Neural progenitor cell (in vitro differentiated cells): ENCODE results near the gene FER1L5. TPM values are rescaled to one million over a fixed set of nuclear protein-coding genes. Genes with fewer than 3 reads are reported as not detected.
A peak's percentile ranks its signal among the peaks of the same experiment; 100 is the strongest.

Source experiments
- DNase-seq: peaks from one replicate; pipeline ENCODE4 v3.0.0-alpha.2; 2016; ENCODE audit warnings: low spot score
- H2AFZ ChIP-seq: fragments of 200-600 bp; sonication (generic); replicated peaks from 2 replicates; pipeline ENCODE4 v1.6.1; 2016; ENCODE audit warnings: antibody characterized with exemption
- H3F3A ChIP-seq: fragments of 200-600 bp; sonication (generic); 2 replicates; pipeline ENCODE4 v1.6.1; 2016; ENCODE audit warnings: antibody characterized with exemption, low read depth
- H3K27ac ChIP-seq: fragments of 200-600 bp; sonication (generic); 2 replicates; pipeline ENCODE4 v1.5.1; 2016; ENCODE audit warnings: mild to moderate bottlenecking
- H3K27me3 ChIP-seq: fragments of 200-600 bp; sonication (generic); 2 replicates; pipeline ENCODE4 v1.6.1; 2016; ENCODE audit warnings: mild to moderate bottlenecking, moderate library complexity
- H3K36me3 ChIP-seq: fragments of 200-600 bp; sonication (generic); 2 replicates; pipeline ENCODE4 v1.5.1; 2016
- H3K4me1 ChIP-seq: fragments of 200-600 bp; sonication (generic); 2 replicates; pipeline ENCODE4 v1.6.1; 2016; ENCODE audit warnings: mixed run types
- H3K4me2 ChIP-seq: fragments of 200-600 bp; sonication (generic); 2 replicates; pipeline ENCODE4 v1.6.1; 2016
- H3K4me3 ChIP-seq: fragments of 200-600 bp; sonication (generic); 2 replicates; pipeline ENCODE4 v1.5.1; 2016
- H3K79me2 ChIP-seq: fragments of 200-600 bp; sonication (generic); 2 replicates; pipeline ENCODE4 v1.6.1; 2016; ENCODE audit warnings: low read depth
- H3K9ac ChIP-seq: fragments of 200-600 bp; sonication (generic); 2 replicates; pipeline ENCODE4 v1.6.1; 2016
- H3K9me3 ChIP-seq: fragments of 200-600 bp; sonication (generic); 2 replicates; pipeline ENCODE4 v1.5.1; 2016; ENCODE audit warnings: low read depth
- H4K20me1 ChIP-seq: fragments of 200-600 bp; sonication (generic); 2 replicates; pipeline ENCODE4 v1.6.1; 2016; ENCODE audit warnings: low read depth
- H3K27ac Mint-ChIP-seq: 3 replicates; pipeline ENCODE4 v1.8.0; 2021; ENCODE audit warnings: mixed read lengths
- H3K27me3 Mint-ChIP-seq: 2 replicates; pipeline ENCODE4 v1.8.0; 2022; ENCODE audit warnings: low read depth, mild to moderate bottlenecking, inconsistent platforms, moderate library complexity, mixed read lengths; ENCODE audit not compliant: insufficient read depth
- H3K36me3 Mint-ChIP-seq: 3 replicates; pipeline ENCODE4 v1.8.0; 2021; ENCODE audit warnings: mixed read lengths
- H3K4me1 Mint-ChIP-seq: 3 replicates; pipeline ENCODE4 v1.8.0; 2021; ENCODE audit warnings: mixed read lengths
- H3K4me3 Mint-ChIP-seq: 3 replicates; pipeline ENCODE4 v1.8.0; 2021; ENCODE audit warnings: mild to moderate bottlenecking, moderate library complexity, mixed read lengths
- H3K9me3 Mint-ChIP-seq: 3 replicates; pipeline ENCODE4 v1.8.0; 2020; ENCODE audit warnings: mixed read lengths
- CTCF ChIP-seq: fragments of 200-600 bp; sonication (generic); IDR thresholded peaks from 2 replicates; pipeline ENCODE4 v1.5.1; 2017; ENCODE audit warnings: antibody characterized with exemption, mild to moderate bottlenecking
- EZH2 ChIP-seq: fragments of 200-600 bp; sonication (generic); IDR thresholded peaks from 2 replicates; pipeline ENCODE4 v1.6.1; 2017; ENCODE audit warnings: antibody characterized with exemption, mild to moderate bottlenecking, moderate library complexity
- EZH2phosphoT487 ChIP-seq: fragments of 200-600 bp; sonication (generic); IDR thresholded peaks from 2 replicates; pipeline ENCODE4 v1.6.1; 2017; ENCODE audit warnings: antibody characterized with exemption
- total RNA-seq: library from RNA; depleted of rRNA; stranded (reverse); fragments of >200 nt; gene quantifications from 2 replicates; pipeline ENCODE4 v1.2.3, GENCODE V29; 2015; ENCODE audit warnings: low replicate concordance

FER1L5 gene
- total RNA-seq, 1 donor from 2014 or later = 1.7 TPM

DNA sequence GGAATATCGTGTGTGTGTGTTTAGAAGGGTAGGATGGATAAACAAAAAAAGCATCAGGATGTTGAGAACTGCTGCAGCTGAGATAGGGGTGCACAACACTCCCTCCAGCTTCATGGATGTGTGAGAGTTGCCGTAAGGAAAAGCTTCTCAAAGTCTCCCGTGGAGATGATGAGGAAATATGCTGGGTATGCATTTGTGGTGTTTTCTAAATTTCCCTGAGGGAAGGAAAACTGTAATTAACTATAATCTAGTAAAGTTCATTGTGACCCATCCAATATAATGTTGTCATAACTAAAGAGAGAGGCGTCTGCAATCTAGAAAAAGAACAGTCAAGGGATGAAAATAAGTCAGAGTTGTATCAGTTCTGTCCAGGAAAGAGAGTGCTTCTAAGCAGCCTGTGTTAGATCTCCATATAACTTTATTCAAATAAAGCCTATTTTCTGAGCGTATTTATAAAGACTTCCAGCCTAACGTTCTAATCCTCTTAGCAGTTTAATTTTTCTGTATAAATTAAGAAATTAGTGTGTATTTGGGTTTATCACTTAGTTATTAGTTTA lies 104.6 kb downstream of the FER1L5 start:
- TF ChIP-seq CTCF (no peak), EZH2phosphoT487 (no peak), EZH2 (no peak)
- H3K4me3 Mint-ChIP-seq = no peak overlapping the region
- Histone ChIP-seq H3K9me3 (no peaks in the 10 kb centered on the region), H3K36me3 (no peaks in the 10 kb centered on the region), H3F3A (no peaks in the 10 kb centered on the region), H4K20me1 (no peaks in the 10 kb centered on the region), H3K27me3 (no peaks in the 10 kb centered on the region), H3K9ac (no peak overlapping the region), H3K4me1 (no peaks in the 10 kb centered on the region), H2AFZ (no peak overlapping the region), H3K4me3 (no peak overlapping the region), H3K27ac (no peak overlapping the region), H3K4me2 (no peak overlapping the region), H3K79me2 (no peaks in the 10 kb centered on the region)
- no peak for DNase-seq
- H3K9me3 Mint-ChIP-seq = no peaks in the 10 kb centered on the region
- no peaks in the 10 kb centered on the region for H3K4me1 Mint-ChIP-seq
- H3K36me3 Mint-ChIP-seq = no peaks in the 10 kb centered on the region
- H3K27me3 Mint-ChIP-seq = peaks cover 9% of the 10 kb centered on the region
- H3K27ac Mint-ChIP-seq = peak overlapping the region; percentile 3

- no peaks in the 10 kb centered on the region for H4K20me1 ChIP-seq
- no peak overlapping the region for H3K4me3 ChIP-seq
- no peaks in the 10 kb centered on the region for H3F3A ChIP-seq
- no peaks in the 10 kb centered on the region for H3K79me2 ChIP-seq
- TF ChIP-seq EZH2 = no peak
- no peak for TF ChIP-seq CTCF
- no peak for TF ChIP-seq EZH2phosphoT487
- H3K4me2 ChIP-seq = no peak overlapping the region
- Mint-ChIP-seq H3K4me1 (no peaks in the 10 kb centered on the region), H3K27me3 (no peaks in the 10 kb centered on the region), H3K9me3 (no peaks in the 10 kb centered on the region), H3K27ac (no peak overlapping the region), H3K36me3 (no peaks in the 10 kb centered on the region), H3K4me3 (no peak overlapping the region)
- H3K36me3 ChIP-seq = no peaks in the 10 kb centered on the region
- H3K27ac ChIP-seq = no peak overlapping the region
- no peaks in the 10 kb centered on the region for H3K27me3 ChIP-seq
- DNase-seq = no peak
- H3K4me1 ChIP-seq = no peaks in the 10 kb centered on the region
- no peak overlapping the region for H2AFZ ChIP-seq
- no peak overlapping the region for H3K9ac ChIP-seq
- no peaks in the 10 kb centered on the region for H3K9me3 ChIP-seq
These were observed 109.2 kb downstream of the FER1L5 start for GRCh38 chr2:96751800-96752199.

DNA sequence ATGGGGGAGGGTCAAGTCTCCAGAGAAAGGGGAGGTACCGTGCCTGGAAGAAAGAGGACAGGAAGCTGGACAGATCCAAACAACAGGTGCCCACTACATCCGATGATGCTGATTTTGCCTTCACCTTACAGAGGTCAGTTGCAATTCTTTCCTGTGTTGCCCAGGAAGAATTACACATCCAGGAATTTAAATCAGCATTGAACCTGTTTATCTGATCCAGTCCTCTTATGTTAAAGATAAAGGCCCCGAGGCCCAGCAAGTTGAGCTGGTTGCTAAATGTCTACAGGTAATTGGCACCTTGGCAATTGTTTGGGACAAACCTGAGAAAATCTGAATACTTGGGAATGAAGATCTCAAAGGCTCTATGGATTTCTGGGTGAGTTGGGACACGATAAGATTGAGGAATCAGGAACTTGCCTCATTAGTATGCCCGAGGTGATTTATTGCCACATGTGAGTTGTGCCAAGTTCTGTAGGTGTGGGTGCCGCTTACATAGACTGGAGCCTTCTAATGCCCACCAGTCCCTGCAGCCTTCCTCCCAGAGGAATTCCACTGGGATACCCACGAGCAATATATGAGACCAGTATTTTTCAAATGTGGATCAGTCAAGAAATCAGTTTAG lies 111.2 kb downstream of the FER1L5 start:
- H3K36me3 Mint-ChIP-seq = no peaks in the 10 kb centered on the region
- Histone ChIP-seq H3F3A (no peaks in the 10 kb centered on the region), H2AFZ (no peak overlapping the region), H3K27ac (no peak overlapping the region), H3K4me2 (no peak overlapping the region), H4K20me1 (no peaks in the 10 kb centered on the region), H3K9ac (no peak overlapping the region), H3K9me3 (no peaks in the 10 kb centered on the region), H3K36me3 (no peaks in the 10 kb centered on the region), H3K79me2 (no peaks in the 10 kb centered on the region), H3K4me3 (no peak overlapping the region), H3K4me1 (peaks cover 2% of the 10 kb centered on the region), H3K27me3 (no peaks in the 10 kb centered on the region)
- no peak for DNase-seq
- no peak for TF ChIP-seq EZH2phosphoT487
- no peak for TF ChIP-seq EZH2
- no peak overlapping the region for H3K4me3 Mint-ChIP-seq
- no peak overlapping the region for H3K27ac Mint-ChIP-seq
- no peaks in the 10 kb centered on the region for H3K27me3 Mint-ChIP-seq
- H3K9me3 Mint-ChIP-seq = no peaks in the 10 kb centered on the region
- peaks cover under 1% of the 10 kb centered on the region for H3K4me1 Mint-ChIP-seq

DNA sequence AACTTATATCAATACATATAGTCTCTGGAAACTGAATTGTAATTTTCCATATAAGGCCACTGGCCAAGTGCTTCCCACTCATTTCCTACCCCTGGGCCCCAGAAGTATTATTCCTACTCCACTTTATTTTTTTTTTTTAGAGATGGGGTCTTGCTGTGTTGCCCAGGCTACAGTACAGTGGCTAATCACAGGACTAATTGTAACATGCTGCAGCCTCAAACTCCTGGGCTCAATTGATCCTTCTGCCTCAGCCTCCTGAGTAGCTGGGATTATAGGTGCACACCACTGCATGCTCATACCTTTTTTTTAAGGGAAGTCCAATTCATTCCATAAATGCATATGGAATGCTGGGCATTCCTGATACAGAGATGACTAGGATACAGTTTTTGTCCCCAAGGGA lies 111.8 kb downstream of the FER1L5 start:
- H3K9me3 Mint-ChIP-seq = no peaks in the 10 kb centered on the region
- Histone ChIP-seq H3K27me3 (no peaks in the 10 kb centered on the region), H2AFZ (no peak overlapping the region), H3K4me2 (no peak overlapping the region), H3K9ac (no peak overlapping the region), H3K27ac (no peak overlapping the region), H3F3A (peaks cover 3% of the 10 kb centered on the region), H3K4me1 (peaks cover 7% of the 10 kb centered on the region), H3K4me3 (no peak overlapping the region), H4K20me1 (no peaks in the 10 kb centered on the region), H3K9me3 (no peaks in the 10 kb centered on the region), H3K36me3 (no peaks in the 10 kb centered on the region), H3K79me2 (no peaks in the 10 kb centered on the region)
- no peaks in the 10 kb centered on the region for H3K36me3 Mint-ChIP-seq
- no peak for DNase-seq
- H3K27ac Mint-ChIP-seq = no peak overlapping the region
- H3K4me1 Mint-ChIP-seq = peaks cover 5% of the 10 kb centered on the region
- no peak overlapping the region for H3K4me3 Mint-ChIP-seq
- TF ChIP-seq EZH2 (no peak), CTCF (no peak), EZH2phosphoT487 (no peak)
- no peaks in the 10 kb centered on the region for H3K27me3 Mint-ChIP-seq
